ENCODE results near the gene TUBB4B.

- no peak for TF ChIP-seq CTCF (IDR thresholded peaks at IDR 0.05)
- no peak for TF ChIP-seq POLR2A (IDR thresholded peaks at IDR 0.05)
Measured at GRCh38 chr9:137253717-137254623, 12.9 kb downstream of the TUBB4B start.
